HG02840 (cell line): Measurements from ENCODE around the gene HDAC9.
"Not testable (repeated sequence)": the region's sequence is repeated elsewhere in the genome, so short reads cannot be mapped to it uniquely, and the experiment has no call there.

Source experiments
- ATAC-seq: cut with Tn5 transposase; IDR thresholded peaks from one replicate; pipeline ENCODE4 v1.9.1; 2021; ENCODE audit warnings: mild to moderate bottlenecking, moderate library complexity, moderate number of reproducible peaks; ENCODE audit not compliant: unreplicated experiment, low FRiP score

The HDAC9 gene

DNA sequence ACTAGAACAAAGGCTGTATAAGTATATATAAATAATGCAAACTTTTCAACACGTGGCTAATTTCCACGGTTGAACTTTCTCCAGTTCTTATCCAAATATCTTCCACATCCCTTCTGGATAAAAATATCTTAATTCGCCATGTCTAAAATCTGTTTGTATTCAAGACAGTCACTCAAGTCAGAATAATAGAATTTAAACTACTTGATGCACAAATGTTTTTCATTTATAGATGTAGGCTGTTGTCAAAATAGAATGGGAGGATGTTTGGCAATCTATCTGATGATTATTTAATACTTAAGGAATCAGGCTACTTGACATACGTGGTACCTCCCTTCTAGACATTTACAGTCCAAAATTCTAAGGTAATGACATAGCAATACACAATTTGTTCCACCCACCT is 417.6 kb downstream of the HDAC9 start:
- ATAC-seq: no peak

GRCh38 chr7:18916826-18917225 is 421.3 kb downstream of the HDAC9 start:
- ATAC-seq: no peak

DNA sequence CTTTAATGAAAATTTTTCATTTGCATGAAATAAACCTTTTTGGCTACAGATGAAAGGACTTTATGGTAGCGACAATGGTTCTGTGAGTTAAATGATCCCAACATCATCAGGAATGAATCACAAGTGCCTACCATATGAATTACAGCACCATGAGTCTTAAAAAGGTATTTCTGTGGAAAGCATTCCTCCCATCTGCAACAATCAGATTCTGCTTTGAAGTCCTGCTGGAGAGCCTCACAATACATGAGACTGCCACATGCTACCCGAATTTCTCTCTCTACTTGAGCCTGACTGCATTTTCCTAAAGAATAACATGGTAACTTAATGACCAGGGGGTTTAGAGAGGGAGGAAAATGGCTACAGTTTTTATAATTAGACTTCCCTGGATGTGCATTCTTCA is 431.6 kb downstream of the HDAC9 start:
- no peak for ATAC-seq

DNA sequence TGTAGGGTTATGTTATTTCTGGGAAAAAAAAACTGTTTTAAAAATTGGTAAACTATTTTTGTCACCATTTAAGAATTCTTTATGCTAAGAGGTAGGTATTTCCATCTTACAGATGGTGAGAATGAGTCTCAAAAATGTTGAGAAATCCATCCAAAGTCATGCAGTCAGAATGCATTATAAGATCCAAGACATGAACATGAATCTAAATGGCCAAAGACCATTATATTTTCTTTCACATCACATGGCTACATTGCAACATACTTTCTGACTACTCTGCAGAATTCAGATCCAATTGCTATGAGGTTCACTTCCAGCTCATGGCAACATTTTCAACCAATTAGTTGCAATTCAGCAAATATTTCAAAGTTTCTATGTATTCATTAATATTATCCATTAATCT is 440.7 kb downstream of the HDAC9 start:
- no peak for ATAC-seq

DNA sequence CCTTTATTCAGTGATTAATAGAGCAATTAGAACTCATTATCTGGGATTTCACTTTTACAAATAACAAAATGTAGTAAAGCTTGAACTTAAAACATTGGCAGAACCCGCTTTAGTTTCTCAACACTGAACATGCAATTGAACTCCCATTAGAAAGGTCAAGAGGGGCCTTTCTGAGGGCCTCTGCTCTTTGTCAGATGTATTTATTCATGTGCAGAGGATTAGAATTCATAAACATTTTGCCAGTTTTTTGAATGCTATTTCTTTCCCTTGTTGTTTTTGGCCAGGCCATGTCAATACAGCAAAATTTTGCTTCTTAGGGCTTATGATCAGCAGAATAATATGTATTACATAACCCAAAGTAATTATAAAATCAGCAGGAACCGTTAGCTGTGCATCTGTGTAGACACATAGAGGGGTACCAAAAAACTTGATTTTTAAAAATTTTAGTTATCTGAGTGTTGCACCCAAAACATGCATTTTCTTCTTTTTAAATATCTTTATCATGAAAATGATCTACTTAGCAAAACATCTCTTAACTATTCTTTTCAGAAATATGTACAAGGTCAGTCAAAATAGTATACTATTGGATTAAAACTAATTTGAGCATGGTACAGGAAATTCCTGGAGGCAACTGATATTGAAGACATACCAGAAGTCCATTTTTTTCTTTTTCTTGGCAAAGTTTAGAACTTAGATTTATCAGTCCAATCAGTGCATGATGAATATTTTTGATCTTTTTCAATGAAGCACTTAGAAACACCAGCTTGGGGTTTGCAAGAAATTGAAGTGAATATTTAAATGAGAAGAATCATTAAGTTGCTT is 444.4 kb downstream of the HDAC9 start:
- ATAC-seq: no peak

DNA sequence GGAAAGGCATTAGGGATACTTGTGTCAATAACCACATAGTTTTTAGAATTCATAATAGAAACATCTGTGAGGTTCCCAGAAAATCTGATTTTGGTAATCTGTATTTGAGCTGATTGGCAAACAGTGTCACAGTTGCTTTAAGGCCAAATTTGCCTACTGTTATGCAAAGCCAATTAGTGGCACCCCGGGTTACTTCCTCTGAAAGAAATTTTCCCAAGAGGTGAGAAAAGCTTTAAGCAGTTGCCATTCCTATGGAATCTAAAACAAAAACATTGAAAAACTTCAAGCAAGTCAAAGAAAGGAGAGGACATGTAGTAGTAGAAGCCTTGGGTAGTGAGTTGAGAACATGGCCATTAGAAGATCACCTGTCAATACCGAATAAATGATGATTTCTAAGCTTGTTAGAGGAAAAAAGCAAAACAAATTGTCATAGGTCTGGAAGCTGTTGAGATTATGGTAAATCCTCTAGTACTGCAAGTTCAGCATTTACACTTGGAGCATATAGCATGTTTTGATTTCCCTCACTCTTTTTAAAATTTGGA is 445.1 kb downstream of the HDAC9 start:
- no peak for ATAC-seq

DNA sequence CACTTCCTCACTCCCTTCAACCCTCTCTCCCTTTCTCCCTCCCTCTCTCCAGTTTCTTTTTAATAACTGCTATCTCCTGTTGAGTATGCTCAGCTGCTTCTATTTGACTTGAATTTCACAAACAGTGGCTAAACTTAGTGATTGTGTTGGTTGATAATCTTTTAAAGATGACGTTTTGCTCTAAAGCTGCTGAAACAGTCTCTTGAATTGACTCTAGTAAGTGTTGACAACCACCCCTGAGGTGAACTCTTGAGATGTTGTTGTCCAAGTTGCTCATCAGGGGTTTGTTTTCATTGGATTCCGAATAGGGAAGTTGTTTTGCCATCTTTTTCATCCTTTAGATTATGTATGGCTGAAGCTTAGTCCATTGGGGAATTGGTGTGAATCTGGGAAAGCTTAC is 445.7 kb downstream of the HDAC9 start:
- ATAC-seq: no peak

DNA sequence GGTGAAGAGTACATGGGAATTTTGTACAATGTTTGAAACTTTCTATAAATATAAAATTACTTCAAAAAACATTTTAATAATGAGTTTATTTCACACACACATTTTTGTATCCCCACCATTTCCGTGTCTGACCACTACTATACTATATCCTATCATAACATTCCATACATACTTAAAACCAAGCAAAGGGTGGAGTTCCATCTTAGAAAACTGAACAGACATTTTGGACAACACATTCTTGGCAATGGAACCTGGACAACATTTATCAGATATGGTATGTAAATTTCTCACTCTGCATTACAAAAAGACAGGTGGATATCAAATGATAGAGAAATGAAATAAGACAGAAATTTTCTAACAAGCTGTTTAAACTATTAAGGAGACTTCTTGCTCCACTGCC is 453.0 kb downstream of the HDAC9 start:
- ATAC-seq: no peak

- no peak for ATAC-seq
These were observed 457.3 kb downstream of the HDAC9 start for GRCh38 chr7:18952846-18953245.

GRCh38 chr7:18958627-18959026 is 463.1 kb downstream of the HDAC9 start:
- ATAC-seq: no peak

GRCh38 chr7:18960725-18961124 is 465.2 kb downstream of the HDAC9 start:
- no peak for ATAC-seq

DNA sequence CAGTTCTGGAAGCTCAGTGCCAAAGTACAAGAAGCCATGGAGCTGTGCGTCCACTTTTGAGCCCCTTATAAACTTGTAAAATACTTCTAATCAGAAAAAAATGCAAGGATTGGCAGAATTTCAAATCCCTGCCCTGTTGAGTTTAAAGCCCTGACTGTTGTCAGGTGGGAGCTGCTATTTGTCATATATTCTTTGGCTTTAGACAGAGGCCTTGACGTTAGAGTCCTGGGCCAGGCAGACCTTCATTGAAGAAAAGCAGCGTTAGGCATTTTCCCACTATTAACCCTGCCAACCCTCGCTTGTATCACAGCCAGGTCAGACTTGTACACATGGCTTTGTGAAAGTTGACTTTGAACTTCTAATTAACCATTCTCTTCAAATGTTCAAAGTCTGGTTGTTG is 466.5 kb downstream of the HDAC9 start:
- ATAC-seq: no peak

DNA sequence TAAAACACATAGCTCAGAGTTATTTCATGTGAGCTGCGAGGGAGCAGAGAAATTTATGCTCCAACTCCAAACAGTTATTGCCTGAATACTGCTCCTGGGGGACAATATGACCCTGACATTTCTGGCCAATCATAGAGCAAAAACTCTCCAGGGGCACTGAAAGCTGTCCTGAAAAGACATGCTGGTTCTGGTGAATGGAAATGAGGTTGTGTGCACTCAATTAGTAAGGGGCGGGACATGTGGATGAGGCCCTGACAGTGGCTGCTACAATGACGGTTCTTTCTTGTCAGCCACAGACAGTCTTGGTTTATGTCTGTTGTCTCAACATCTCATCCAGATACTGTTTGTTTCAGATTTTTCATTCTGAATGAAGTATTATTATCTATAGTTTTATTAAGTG is 470.1 kb downstream of the HDAC9 start:
- no peak for ATAC-seq

DNA sequence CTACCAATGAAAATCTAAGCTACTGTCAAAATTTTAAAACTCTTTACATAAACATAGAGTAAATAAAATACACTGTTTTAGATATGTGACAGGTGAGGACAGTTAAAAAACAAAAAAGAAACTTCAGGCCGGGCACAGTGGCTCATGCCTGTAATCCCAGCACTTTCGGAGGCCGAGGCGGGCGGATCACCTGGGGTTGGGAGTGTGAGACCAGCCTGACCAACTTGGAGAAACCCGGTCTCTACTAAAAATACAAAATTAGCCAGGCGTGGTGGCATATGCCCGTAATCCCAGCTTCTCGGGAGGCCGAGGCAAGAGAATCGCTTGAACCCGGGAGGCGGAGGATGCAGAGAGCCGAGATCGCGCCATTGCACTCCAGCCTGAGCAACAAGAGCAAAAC is 472.2 kb downstream of the HDAC9 start:
- not testable (repeated sequence) for ATAC-seq

GRCh38 chr7:18971839-18972238 is 476.3 kb downstream of the HDAC9 start:
- no peak for ATAC-seq

GRCh38 chr7:18974803-18975202 is 479.3 kb downstream of the HDAC9 start:
- no peak for ATAC-seq

GRCh38 chr7:18975276-18975675 is 479.7 kb downstream of the HDAC9 start:
- no peak for ATAC-seq

- no peak for ATAC-seq
These were observed 480.2 kb downstream of the HDAC9 start for GRCh38 chr7:18975689-18976280.

DNA sequence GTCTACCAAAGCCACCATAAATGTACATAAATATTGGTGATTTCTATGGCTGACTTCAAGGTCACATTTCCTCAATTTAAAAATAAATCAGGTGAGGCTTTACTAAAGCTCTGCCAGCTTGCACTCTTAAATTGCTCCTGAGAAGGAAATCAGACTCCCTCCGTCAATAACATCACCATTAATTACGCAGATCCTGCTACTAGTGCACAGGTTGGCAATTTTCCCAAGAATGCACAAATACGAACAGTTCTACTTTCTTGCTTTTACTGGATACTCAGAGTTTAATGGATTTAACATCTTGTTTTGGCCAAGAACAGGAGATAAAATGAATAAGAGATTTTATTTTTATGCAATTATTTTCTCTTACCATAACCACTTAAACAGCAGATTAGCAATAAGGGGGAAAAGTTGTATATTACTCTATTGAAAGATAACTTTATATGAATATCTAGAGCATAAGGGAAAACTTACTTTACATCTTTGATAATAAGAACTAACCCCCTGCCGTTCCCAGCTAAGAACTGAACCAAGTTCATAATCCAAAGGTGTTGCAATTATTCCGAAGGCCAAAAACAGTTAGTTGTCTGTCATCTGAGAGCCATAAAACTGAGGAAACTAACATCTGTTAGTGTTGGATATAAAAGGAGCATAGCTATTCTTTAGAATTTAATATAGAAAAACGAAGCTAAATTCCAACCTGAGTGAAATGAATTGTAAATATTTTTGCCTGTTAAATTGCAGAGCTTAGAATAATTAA is 481.3 kb downstream of the HDAC9 start:
- no peak for ATAC-seq

GRCh38 chr7:18978108-18978495 is 482.6 kb downstream of the HDAC9 start:
- no peak for ATAC-seq

DNA sequence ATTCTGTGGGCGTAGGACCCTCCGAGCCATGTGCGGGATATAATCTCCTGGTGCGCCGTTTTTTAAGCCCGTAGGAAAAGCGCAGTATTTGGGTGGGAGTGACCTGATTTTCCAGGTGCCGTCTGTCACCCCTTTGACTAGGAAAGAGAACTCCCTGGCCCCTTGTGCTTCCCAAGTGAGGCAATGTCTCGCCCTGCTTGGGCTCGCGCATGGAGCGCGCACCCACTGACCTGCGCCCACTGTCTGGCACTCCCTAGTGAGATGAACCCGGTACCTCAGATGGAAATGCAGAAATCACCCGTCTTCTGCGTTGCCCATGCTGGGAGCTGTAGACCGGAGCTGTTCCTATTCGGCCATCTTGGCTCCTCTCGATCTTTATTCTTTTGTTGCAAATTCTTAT is 495.2 kb downstream of the HDAC9 start:
- ATAC-seq: not testable (repeated sequence)
